HL-60/S4 treated with phorbol 12-myristate 13-acetate at 8.2 ng/mL for 4 days and 3 days (cell line): ENCODE results near the gene SNAPC2.
"Not testable (repeated sequence)": the region's sequence is repeated elsewhere in the genome, so short reads cannot be mapped to it uniquely, and the experiment has no call there.

ENCODE experiments used
- in situ Hi-C: fragments of 300-500 bp; cut with MboI; formaldehyde crosslinking; loops from 2 replicates; pipeline ENCODE4 v1.15.0; 2022; ENCODE audit warnings: low sequenced_read_pairs

SNAPC2 gene

DNA sequence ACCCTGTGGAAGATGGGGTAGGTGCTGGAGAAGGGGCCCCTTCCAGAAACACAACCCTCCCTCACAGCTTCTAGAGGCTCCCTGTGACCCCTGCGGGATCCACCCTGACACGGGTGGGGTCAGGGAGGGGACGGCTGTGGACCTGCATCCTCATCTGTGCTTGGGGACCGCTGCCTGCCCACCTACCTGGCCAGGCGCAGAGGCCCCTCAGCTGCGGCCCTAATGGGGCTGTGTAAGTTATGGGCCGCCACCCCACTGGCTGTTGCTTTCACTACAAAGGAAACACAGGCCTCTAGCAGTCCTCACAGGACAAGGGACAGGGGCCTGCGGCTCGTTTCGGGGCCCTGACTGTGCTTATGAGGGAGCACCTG, 12.8 kb downstream of the SNAPC2 start:
- in situ Hi-C loops = no loop called here

DNA sequence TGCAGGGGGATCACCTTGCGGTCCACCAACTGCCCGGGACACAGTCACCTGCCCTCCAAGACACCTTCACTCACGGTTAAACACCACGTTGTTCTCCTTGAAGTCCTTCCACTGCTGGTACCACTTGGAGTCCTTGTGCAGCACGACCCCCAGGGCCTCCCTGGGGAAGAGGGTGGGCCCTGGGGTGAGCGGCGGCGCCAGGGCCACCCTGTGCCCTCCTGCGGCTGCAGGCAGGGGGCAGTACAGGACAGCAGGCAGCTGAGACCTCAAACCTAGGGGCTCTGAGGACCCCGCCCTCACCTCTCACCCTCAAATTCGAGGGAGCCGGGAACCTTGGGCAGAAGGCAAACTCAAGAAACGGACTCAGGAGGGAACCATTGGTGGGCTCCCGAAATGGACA, 13.3 kb downstream of the SNAPC2 start:
- in situ Hi-C loops = no loop called here

DNA sequence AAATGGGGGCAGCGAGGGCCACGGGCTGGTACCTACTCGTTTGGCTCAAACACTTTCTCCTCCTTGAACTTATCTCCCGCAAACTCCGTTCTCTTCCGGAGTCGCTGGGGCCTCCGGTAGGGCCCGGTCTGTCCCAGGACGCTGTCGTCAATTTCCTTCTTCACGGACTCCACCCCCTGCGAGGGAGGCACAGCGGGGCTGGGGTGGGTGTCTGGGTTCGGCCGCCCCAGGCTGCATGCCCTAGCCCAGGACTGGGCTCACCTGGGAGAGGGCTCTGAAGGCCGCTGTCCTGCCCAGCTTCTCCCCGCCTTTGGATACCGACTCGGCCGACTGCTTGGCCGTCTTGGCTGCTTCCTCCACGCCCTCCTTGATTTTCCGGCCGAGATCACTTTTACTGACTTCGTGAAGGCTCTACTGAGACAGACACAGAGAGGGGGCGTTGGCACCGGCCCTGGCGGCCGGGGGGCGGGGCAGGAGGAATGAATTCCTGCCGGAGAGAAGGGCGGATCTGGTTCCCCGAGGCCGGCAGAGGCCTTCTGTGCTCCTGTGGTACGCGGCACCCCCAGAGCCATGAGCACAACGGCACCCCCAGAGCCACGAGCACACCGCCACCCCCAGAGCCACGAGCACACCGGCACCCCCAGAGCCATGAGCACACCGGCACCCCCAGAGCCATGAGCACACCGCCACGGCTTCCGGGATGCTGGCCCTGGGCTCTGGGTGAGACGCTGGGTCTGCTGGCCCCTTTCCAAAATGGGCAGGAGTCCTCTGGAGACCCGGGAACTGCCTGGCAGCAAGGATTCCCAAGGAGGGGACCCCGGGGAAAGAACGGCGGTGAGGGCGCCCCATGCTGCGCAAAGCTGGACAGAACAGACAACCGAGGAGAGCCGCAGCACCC, 13.9 kb downstream of the SNAPC2 start:
- in situ Hi-C loops = no loop called here

DNA sequence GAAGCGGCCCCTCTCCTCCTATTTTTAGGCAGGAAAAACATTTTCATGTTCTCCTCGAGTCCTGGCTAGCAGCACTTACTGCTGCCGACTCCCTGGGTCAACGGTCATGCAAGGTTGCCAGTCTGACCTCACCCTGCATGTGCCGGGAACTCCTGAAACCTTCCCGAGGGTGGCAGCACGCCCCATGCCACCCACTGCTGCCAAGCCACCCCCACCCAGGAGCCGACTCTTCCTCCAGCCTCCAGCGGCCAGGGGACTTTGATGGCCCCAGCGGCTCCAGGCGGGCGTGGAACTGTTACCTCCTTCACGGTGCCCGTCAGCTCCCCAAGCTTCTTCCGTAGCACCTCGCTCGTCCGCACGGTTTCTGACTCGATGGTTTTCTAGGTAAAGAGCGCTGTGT, 14.6 kb downstream of the SNAPC2 start:
- in situ Hi-C loops = no loop called here

GRCh38 chr19:7940841-7941240, 20.7 kb downstream of the SNAPC2 start:
- in situ Hi-C loops = no loop called here

DNA sequence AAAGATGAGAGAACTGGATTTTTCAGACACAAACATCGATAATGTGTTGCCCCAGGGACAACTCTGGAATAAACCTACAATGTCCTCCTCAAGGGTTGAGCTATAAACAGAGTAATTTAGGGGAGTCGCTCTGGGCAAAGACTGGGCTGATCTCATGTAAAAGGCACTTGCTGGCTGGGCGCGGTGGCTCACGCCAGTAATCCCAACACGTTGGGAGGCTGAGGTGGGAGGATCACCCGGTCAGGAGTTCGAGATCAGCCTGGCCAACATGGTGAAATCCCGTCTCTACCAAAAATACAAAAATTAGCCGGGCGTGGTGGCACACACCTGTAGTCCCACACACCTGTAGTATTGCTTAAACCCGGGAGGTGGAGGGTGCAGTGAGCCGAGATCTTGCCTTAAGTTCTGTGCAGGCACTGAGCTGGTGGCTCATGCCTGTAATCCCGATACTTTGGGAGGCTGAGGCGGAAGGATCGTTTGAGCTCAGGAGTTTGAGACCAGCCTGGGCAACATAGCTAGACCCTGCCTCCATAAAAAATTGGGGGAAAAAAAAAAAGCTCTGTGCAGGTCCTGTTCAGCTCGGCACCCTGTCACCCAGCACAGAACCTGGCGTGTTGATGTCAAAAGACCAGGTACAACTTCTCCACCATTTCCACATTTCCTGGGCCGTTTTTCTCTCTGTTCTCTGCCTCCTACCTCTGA, 21.9 kb downstream of the SNAPC2 start:
- in situ Hi-C loops = no loop called here

DNA sequence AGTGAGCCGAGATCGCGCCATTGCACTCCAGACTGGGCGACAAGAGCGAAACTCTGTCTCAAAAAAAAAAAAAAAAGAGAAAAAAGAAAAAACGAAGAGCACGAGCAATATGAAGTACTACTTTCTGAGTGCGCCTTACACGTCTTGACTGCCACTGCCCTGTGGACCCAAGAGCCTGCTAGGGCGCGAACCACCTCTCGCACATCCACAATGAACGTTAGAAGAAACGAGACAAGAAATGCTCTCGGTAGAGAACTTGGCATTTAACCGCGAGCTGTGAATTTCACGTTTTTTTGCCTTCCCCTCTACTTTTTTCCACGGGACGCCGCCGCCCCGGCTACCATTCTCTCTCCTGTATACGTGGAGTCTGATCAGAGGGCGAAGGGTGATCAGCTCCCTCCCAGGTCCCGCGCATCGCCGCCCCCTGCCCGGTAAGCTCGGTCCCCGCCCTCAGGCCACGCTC, 22.9 kb downstream of the SNAPC2 start:
- in situ Hi-C loops = no loop called here

- in situ Hi-C loops = no loop called here
Measured at GRCh38 chr19:7943444-7944176, 23.5 kb downstream of the SNAPC2 start, which contains the start of gene TIMM44. TIMM44 (minus strand) TSS chr19:7943666; CDS start chr19:7943651, 15 bp downstream.

DNA sequence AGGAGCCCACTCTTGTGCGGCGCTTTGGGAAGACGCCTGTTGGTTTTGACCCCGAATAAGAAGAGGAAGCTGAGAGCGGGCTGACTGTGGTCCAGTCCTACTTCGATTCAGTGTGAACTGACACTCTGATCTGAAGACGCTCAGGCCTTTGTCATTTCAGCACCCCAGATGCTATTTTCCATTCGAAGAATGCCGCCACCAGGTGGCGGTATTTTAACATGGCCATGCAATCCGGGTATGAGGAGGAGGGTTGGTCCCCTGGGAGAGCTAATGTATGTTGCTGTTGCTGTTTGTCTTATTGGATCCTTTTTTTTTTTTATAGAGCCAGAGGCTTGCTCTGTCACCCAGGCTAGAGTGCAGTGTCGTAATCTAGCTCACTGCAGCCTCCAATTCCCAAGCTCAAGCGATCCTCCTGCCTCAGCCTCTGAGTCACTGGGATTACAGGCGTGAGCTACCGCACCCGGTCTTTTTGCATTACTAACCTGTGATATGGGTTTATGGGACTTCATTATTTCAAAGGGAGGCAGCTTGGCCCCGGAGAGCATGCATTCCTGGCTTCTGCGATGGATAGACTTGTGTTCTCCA, 24.1 kb downstream of the SNAPC2 start:
- in situ Hi-C loops = no loop called here

DNA sequence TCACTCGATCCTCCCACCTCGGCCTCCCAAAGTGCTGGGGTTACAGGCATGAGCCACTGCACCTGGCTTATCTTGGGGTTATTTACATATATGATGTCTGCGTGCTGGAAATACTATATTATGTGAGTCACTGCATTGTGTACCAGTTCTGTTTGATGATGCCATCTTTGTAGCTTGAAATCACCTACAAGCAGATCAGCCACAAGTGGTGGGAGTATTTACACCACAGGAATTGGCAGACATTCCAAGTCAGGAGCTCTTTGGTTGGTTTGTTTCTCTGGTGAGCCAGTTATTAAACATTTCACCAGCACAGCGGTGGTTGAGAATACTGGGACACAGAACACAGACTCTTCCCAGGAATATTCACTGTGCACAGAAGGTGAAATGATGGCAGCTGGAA, 27.8 kb downstream of the SNAPC2 start:
- in situ Hi-C loops = no loop called here

DNA sequence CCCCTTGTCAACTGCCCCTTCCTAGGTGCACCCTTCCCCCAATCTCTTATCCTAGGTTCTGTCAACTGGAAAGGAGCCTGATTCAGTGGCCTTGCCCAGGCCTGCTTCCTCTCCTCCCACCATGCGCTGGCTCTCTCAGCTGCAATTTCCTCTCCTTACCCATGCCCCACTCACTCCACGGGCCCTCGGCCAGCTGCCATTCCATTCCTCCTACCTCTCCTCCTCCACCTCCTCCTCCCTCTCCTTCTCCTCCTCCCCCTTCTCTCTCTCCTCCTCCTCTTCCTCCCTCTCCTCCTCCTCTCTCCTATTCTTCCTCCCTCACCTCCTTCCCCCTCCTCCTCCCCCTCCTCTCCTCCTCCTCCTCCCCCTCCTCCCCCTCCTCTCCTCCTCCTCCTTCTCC, 32.9 kb downstream of the SNAPC2 start:
- in situ Hi-C loops = no loop called here

GRCh38 chr19:7953576-7953975, 33.4 kb downstream of the SNAPC2 start:
- in situ Hi-C loops = no loop called here

- in situ Hi-C loops = no loop called here
Measured at GRCh38 chr19:7955696-7956095, 35.6 kb downstream of the SNAPC2 start.

- in situ Hi-C loops = no loop called here
Measured at GRCh38 chr19:7959211-7959610, 39.1 kb downstream of the SNAPC2 start.

DNA sequence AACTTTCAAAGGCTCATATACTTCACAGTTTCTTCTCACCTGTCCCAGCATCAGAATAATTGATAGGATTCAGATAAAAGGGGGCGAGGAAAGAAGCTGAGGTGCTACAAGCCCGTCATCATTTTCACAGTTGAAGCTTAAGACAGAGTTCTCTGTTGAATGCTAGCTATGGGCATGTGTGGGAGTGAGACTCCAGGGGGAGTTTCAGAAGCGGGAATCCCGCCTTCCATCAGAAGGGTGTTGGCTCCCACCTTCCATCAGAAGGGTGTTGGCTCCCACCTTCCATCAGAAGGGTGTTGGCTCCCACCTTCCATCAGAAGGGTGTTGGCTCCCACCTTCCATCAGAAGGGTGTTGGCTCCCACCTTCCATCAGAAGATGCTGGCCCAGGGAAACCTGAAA, 40.9 kb downstream of the SNAPC2 start:
- in situ Hi-C loops = not testable (repeated sequence)

- in situ Hi-C loops = no loop called here
Measured at GRCh38 chr19:7961920-7962626, 41.9 kb downstream of the SNAPC2 start.

DNA sequence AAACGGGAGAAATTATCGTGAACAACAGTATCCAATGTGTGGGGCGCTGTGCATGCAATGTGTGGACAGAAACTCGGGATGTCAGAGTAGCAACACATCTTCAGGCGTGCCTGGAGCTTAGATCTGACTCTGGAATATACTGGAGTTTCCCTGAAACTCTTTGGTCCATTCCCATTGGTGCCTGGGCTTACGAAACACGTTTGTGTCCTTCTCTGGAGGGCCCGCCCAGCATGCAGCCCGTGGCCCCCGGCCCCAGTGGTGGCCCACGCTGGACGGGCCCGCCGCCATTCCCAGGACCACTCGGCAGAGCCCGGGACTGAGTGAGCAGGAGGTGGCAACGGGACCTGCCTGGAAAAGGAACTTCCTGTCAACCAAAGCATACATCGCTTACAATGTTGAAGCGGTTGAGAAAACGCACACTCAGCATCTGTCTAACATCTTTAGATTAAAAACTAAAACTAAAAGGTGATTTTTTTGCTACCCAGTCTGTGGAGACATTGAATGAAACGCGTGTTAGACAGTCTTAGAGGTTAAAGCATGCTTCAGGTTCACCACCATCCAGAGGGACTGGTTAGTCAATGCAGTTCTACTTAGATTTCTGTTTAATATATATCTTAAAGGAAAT, 42.6 kb downstream of the SNAPC2 start:
- in situ Hi-C loops = no loop called here

- in situ Hi-C loops = no loop called here
Measured at GRCh38 chr19:7963566-7963965, 43.4 kb downstream of the SNAPC2 start.

DNA sequence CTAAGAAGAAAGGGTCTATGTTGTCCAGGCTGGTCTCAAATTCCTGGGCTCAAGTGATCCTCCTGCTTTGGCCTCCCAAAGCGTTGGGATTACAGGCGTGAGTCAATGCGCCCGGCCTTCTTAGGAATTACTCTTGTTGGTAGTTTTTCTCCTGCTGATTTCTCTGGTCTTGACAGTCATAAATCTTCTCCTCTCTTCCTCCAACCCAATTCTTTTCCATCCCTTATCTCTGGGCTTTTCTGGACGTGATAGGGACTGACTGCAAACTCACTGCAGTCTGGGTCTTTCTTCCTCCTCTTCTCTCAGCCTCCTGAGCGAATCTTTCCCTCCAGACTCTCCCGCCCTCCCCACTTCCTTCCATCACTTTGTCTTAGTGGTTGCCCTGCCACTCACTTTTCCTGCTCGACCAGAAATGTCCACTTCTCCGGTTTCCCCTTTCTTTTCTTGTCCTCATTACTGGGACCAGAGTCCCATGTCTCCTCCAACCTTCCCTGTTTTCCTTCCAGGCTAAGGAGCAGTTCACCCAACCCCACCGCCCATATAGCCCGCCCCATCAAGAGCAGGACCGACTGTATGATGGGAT, 45.2 kb downstream of the SNAPC2 start:
- in situ Hi-C loops = no loop called here
